ENCODE results near the gene VAMP1. TPM values are rescaled to one million over a fixed set of nuclear protein-coding genes. Genes with fewer than 3 reads are reported as not detected.
A peak's percentile ranks its signal among the peaks of the same experiment; 100 is the strongest.
"Not testable (repeated sequence)": the region's sequence is repeated elsewhere in the genome, so short reads cannot be mapped to it uniquely, and the experiment has no call there.

Gene VAMP1
- total and polyA plus RNA-seq, 10 of the 15 experiments (the other 5 are each of a cell fraction or from before 2014, with no cell fraction given), result 4.8 to 123 (median 27.5) TPM

DNA sequence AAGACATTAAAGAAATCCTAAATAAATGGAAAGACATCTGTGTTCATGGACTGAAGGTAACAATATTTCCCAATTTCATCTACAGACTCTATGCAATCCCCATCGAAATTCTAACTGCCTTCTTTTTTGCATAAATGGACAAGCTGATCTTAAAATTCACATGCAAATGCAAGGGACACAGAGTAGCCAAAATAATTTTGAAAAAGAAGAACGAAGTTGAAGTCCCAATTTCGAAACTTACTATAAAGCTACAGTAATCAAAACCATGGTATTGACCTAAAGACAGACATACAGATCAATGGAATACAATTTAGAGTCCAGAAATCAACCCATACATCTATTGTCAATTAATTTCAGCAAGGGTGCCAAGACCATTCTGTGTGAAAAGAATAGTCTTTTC, 42.2 kb downstream of the VAMP1 start (continued):
- TF ChIP-seq NR2C1 (IDR thresholded peaks at IDR 0.05), result no peak

DNA sequence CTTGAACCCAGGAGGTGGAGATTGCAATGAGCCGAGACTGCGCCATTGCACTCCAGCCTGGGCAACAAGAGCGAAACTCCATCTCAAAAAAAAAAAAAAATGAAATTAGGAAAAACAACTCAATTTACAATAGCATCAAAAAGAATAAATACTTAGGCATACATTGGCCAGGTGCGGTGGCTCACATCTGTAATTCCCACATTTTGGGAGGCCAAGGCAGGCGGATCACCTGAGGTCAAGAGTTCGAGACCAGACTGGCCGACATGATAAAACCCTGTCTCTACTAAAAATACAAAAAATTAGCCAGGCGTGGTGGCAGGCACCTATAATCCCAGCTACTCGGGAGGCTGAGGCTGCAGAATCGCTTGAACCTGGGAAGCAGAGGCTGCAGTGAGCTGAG, 42.7 kb downstream of the VAMP1 start:
- 1% methylated on average over 10 of the region's 10 CpGs for WGBS (ENCODE audit: insufficient coverage, insufficient replicate concordance, low lambda C conversion rate, missing lambda C conversion rate)
- ChIA-PET CTCF (interaction anchor here (0.9 to 8.1 kb wide), 10 partner anchors 12 to 130 kb away, joined by 3 to 240 read pairs (median 5); partner anchors contain the start of genes CD27 and VAMP1), RAD21 (ENCODE audit: unreplicated experiment) (interaction anchor here (1.3 to 7.6 kb wide), 9 partner anchors 11 to 110 kb away, joined by 4 to 151 read pairs (median 55); partner anchors contain the start of genes CD27 and TAPBPL), SMC1A (ENCODE audit: uncharacterized antibody, unreplicated experiment) (interaction anchor here (1.3 to 8.1 kb wide), 7 partner anchors 15 to 89 kb away, joined by 4 to 211 read pairs (median 51); partner anchors contain the start of genes CD27, MRPL51, TAPBPL and VAMP1), POLR2A (interaction anchor here (0.7 to 7.3 kb wide), 11 partner anchors 14 to 92 kb away, joined by 3 to 134 read pairs (median 7); partner anchors contain the start of genes CD27, TAPBPL and VAMP1)
- not testable (repeated sequence) for ATAC-seq; H3K9me3 ChIP-seq (replicated peaks; ENCODE audit: control insufficient read depth, insufficient read depth, low read length); BruUV-seq (replicated peaks); FAIRE-seq; H3K27me3 ChIP-seq (replicated peaks in 1 of 2; ENCODE audit: control insufficient read depth in 2 of 2, insufficient read depth in 2 of 2, low read length in 1 of 2); DNase-seq (ENCODE audit: low read depth, low spot score); H3K36me3 ChIP-seq (ENCODE audit: control insufficient read depth in 2 of 2, insufficient read depth in 2 of 2, low read length in 1 of 2); H2AFZ ChIP-seq (ENCODE audit: control insufficient read depth, low read depth, low read length); H3K79me2 ChIP-seq (ENCODE audit: control insufficient read depth, insufficient read depth, low read length); H4K20me1 ChIP-seq (ENCODE audit: control insufficient read depth, insufficient read depth)
- peak overlapping the region; percentile 95 for H3K27ac ChIP-seq (ENCODE audit: control insufficient read depth, insufficient read depth)
- intact Hi-C loops (cut with micrococcal nuclease; ENCODE audit: unreplicated experiment), result loop anchor here (1.0 kb wide), 4 partner anchors 16 to 66 kb away; partner anchors contain the start of gene MRPL51
- peak overlapping the region; percentile 45 for H3K4me3 ChIP-seq
- H3K4me2 ChIP-seq (ENCODE audit: control insufficient read depth, insufficient read depth), result peak overlapping the region; percentile 82
- in situ Hi-C loops (cut with MboI), result loop anchor here (5.0 kb wide), 2 partner anchors 35 to 105 kb away; partner anchors contain the start of gene GAPDH
- peaks cover 81% of the 10 kb centered on the region for H3K4me1 ChIP-seq (ENCODE audit: control insufficient read depth, insufficient read depth, low read length)
- peak overlapping the region; percentile 71 for H3K9ac ChIP-seq (ENCODE audit: control insufficient read depth, insufficient read depth, low read length)
